Measurements from ENCODE around the gene S100A6.

- TF ChIP-seq CTCF (IDR thresholded peaks at IDR 0.05) = no peak
- TF ChIP-seq POLR2A (IDR thresholded peaks at IDR 0.05) = no peak
Measured at GRCh38 chr1:153531638-153532037, 4.2 kb downstream of the S100A6 start.
